HG02973 (cell line): ENCODE results near the gene DLL1.
"Not testable (repeated sequence)": the region's sequence is repeated elsewhere in the genome, so short reads cannot be mapped to it uniquely, and the experiment has no call there.

ENCODE experiments used
- ATAC-seq: cut with Tn5 transposase; IDR thresholded peaks from one replicate; pipeline ENCODE4 v1.9.1; 2021; ENCODE audit warnings: moderate library complexity; ENCODE audit not compliant: unreplicated experiment

Gene DLL1

GRCh38 chr6:170269151-170269845, 21.6 kb downstream of the DLL1 start:
- no peak for ATAC-seq

- ATAC-seq, result no peak
Measured at GRCh38 chr6:170268216-170269129, 22.4 kb downstream of the DLL1 start.

- ATAC-seq, result no peak
Measured at GRCh38 chr6:170267688-170268087, 23.2 kb downstream of the DLL1 start.

- no peak for ATAC-seq
Measured at GRCh38 chr6:170266061-170266825, 24.6 kb downstream of the DLL1 start.

GRCh38 chr6:170265655-170266054, 25.2 kb downstream of the DLL1 start:
- ATAC-seq, result no peak

GRCh38 chr6:170264644-170265043, 26.2 kb downstream of the DLL1 start:
- not testable (repeated sequence) for ATAC-seq

GRCh38 chr6:170264086-170264485, 26.8 kb downstream of the DLL1 start:
- ATAC-seq, result no peak

GRCh38 chr6:170263410-170263809, 27.5 kb downstream of the DLL1 start:
- ATAC-seq, result no peak

- no peak for ATAC-seq
Measured at GRCh38 chr6:170262489-170263088, 28.3 kb downstream of the DLL1 start.

- no peak for ATAC-seq
Measured at GRCh38 chr6:170261643-170262488, 29.0 kb downstream of the DLL1 start.

GRCh38 chr6:170260686-170261085, 30.2 kb downstream of the DLL1 start:
- ATAC-seq, result no peak

- no peak for ATAC-seq
Measured at GRCh38 chr6:170259278-170259677, 31.6 kb downstream of the DLL1 start.

GRCh38 chr6:170258407-170258806, 32.5 kb downstream of the DLL1 start:
- ATAC-seq, result no peak

- ATAC-seq, result no peak
Measured at GRCh38 chr6:170257376-170257775, 33.5 kb downstream of the DLL1 start.

GRCh38 chr6:170256641-170257040, 34.2 kb downstream of the DLL1 start:
- ATAC-seq, result no peak

- no peak for ATAC-seq
Measured at GRCh38 chr6:170255426-170256125, 35.3 kb downstream of the DLL1 start.

GRCh38 chr6:170254315-170255213, 36.3 kb downstream of the DLL1 start:
- ATAC-seq, result no peak

- ATAC-seq, result no peak
Measured at GRCh38 chr6:170253910-170254269, 37.0 kb downstream of the DLL1 start.
